Activated T-helper 1 cell treated with Interleukin-2 at 50 U/mL for 16 hours (primary cell): Measurements from ENCODE around the gene FGD3.
A peak's percentile ranks its signal among the peaks of the same experiment; 100 is the strongest.

Source experiments
- DNase-seq: peaks from one replicate; pipeline ENCODE4 v3.0.0-alpha.2; 2020; ENCODE audit warnings: low read depth

Gene FGD3

DNA sequence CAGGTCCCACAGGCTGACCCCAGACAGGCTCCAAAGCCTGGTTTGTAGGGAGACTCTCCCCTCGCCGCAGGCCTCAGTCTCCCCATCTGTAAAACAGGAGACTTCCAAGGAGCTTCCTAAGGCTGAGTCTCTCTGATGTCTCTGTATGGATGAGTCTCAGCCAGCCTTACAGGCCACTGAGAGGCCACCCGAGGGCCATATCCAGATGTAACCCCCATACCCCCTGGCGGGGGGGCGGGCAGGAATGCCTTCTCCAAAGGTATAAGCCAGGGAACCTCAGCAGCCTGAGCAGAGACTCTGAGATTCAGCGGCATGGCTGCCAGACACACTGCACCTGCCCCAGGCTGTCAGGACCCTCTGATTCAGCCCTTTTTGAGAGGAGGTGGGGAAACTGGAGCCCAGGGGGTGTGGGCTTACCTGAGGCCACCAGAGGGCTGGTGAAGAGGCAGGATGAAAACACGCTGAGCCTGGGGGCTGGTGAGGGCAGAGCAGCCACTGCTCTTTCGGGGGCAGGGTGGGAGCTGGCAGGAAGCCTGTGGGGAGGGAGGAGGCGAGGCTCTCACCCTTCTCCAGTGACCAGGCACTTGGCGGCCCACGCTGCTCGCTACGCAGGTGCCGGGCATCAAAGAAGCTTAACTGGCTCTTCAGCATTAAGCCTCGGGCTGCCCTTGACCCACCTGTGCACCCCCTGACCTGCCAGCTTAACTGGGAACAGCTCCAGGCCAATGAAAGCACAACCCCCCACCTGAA is 105.6 kb downstream of the FGD3 start:
- DNase-seq: no peak

DNA sequence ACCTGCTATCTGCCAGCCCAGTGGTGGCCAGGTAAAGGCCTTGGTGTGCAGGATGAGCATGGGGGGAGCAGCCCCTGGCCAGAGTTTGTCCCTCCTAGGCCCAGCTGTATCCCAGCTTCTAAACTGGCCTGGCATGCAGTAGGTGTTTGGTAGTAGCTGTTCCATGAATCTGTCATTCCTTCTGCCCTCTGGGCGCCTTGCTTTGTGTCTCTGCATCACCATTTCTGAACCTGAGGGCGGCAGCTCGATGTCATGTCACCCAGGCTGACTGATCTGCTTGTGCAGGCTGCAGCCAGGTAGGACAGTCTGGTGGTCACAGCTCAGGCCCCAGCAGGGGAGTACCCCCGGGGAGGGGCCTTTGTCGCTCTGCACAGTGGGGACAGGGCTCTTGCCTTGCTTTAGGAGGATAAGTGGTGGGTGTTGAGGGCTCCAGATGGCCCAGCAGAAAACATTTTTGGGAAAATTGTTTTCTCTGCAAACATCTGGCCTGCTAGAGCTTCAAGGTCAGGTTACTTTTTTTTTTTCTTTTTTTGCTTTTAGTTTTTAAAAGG is 106.5 kb downstream of the FGD3 start:
- DNase-seq: no peak

DNA sequence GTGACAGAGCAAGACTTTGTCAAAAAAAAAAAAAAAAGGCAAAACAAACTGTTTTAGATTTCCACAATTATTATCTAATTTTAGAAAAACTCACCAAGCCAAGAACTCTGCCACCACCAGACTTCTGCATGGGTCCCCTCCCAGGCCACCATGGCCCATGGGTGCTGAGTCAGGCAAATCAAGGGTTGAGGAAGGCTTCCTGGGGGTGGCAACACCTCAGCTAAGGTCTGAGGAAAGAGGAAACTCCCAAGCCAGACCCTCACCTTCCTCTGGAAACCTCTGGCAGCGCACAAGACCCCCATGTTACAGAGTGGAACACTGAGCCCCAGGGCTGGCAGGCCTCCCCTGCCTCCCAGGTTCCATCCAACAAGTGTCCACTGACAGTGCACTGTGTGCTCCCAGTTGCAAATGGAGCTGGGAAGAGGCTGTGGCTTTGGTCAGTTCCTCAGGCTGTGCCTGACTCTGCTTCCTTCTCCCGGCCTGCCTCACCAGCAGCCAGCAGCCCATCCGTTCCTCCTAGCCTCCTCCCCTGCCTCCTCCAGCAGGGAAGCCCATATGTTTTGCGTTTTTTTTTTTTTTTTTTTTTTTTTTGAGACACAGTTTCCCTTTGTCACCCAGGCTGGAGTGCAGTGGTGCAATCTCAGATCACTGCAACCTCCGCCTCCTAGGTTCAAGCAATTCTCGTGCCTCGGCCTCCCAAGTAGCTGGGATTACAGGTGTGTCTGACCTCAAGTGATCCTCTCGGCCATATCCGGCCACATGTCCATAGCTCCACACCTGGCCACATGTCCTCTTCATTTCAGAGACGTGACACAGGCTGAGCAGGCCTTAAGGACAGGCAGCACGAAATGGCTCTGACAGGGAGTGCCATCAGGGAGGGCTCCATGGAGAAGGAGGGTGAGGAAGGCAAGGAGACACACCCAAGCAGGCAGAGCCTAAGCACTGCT is 107.7 kb downstream of the FGD3 start:
- DNase-seq: no peak

DNA sequence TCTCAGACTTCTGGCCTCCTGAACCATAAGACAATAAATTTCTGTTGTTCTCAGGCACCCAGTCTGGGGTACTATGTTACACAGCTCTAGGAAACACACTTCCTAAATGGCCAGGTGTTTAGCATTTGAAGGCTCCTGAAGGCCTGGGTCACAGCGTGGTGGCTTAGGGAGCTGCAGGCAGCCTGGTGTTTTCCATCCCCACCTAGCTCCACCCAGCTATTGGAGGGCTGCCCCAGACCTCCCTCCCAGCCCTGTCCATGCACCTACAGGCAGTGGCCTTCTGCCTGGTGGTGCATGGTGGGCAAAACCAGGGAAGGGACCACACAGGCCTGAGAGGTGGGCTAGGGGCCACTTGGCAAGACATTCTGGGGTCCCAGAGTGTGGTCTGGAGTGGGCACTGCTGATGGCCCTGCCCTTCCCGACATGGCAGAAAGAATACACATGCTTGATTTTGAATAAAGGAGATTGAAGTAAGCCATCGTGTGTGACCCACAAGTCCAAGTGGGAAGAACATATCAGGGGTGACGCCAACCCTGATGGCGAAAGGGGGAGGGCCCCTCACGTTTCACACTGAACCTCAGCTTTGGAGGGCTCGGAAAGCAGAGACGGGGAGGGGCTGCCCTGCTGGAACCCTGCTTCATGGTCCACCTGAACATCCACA is 109.8 kb downstream of the FGD3 start:
- DNase-seq: no peak

DNA sequence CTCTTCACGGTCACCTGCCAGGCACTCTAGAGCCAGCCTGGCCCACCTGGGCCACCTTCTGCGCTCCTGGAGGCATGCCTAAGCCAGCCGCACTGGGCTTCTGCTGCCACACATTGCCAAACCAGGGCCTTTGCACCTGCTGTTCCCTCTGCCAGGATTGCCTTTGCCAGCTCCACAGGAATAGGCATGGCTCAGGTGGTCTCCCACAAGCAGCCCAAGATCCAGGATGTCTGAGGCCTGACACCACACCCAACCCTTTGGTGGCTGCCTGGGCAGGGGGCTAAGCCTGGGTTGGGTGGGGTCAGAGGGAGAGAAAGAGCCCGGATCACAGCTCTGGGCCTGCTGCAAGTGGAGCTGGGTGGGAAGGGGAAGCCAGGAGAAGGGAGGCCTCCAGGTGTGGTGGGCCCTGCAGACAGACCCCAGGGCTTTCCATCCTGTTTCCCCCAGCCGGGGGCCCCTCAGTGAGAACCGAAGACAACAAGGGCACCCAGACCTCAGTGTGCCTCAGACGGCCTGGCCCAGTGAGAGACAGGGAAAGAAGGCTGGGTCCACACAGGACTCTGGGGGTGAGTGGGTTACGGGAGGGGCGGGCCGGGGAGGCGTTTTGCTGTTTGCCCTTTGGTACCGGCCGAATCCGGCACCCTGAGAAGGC is 110.5 kb downstream of the FGD3 start:
- no peak for DNase-seq

DNA sequence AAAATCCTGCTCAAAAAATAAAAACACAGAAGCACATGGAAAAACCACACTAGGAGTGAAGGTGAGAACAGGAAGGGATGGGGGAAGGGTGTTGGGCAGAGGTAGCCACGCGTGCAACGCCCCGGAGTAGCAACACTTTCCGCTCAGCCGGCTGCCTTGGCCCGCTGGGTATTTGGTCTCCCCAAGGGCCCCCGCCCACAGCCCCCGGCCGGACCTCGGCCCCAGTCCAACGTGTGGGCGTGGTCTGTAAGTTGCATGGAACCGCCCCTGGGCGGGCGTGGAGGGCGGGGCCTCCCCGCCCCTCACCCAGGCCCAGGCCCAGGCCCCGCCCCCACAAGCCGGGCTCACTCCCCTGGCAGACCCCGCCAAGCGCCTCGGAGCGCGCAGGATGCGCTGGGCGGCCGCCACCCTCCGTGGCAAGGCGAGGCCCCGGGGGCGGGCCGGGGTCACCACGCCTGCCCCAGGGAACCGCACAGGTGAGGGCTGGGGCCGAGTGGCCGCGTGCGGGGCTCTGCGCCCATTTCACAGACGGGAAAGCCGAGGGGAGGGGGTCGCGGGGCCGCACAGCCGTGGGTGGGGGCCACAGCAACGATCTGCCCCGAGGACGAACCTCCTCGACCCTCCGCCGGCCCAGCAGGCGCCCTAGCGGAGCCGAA is 111.2 kb downstream of the FGD3 start, which contains the start of gene SUSD3:
SUSD3 (plus strand) TSS at position 347 of the 656 bp plus-strand sequence; CDS start at position 389, 42 bp downstream.
- peak; percentile 64 for DNase-seq

DNA sequence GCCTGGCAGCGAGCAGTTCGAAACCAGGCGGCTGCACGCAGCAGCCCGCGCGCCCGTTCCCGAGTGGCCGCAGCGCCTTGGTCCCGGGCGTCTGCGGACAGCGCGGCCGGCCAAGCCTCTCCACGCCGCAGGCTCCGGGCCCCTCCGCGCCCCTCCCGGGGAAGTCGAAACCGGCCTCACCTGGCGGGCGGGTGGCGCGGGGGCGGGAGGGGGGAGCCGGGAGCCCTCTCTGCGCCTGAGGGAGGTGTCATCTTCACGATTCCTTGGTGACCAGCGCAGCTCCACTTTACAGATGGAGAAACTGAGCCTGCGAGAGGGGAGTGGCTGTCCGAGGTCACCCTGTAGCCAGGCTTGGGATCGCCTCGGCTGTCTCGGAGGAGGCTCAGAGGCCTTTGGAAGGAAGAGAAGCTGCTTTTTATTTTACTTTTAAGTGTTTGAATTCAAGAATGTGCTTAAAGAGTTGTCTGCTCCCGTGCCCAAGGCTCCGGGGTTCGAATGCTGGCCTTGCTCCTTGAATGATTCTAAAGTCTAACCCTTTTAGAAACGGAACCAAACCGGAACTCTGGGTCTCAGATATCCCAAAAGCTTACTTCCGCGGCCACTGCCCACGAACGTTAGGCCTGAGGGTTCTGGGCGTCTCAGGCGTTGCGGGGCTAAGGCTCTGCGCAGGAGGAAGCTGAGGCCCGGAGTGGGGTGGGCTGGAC is 111.8 kb downstream of the FGD3 start:
- DNase-seq: no peak

DNA sequence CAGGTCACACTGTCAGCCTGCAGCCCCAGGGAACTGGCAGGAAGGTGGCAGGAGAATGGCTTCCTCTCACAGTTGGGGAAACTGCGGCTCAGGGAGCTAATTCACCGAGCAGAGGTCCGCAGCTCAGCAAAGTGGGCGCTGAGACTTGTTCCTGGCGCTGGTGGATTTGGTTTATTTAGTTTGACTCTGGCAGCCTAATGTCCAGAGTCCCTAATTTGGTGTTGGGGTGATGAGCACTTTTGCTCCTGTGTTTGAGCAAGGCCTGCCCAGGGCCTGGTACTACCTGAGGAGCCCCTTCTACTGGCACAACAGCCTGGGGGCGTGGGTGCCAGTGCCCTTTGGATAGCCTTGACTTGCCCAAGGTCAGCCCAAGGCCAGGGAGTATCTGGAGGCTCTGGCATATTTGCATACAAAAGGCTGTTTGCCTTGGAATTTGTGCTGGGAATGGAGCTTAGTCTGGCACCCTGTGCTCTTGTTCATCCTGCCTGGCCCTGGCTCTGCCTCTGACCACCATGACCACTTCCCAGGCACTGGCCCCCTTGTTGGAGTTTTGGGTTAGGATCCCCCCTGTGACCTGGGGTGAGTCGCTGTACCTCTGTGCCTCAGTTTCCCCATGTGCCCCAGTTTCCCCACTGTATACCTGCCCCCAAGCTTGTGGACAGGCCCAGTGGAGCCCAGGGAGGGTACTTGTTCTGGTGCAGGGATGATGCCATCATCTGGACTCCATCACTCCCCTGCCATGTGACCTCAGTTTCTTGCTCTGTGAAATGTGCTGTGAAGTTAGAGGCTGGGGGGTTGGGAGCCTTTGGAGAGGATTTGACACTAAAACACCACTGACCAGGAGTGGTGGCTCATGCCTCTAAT is 112.6 kb downstream of the FGD3 start:
- no peak for DNase-seq

DNA sequence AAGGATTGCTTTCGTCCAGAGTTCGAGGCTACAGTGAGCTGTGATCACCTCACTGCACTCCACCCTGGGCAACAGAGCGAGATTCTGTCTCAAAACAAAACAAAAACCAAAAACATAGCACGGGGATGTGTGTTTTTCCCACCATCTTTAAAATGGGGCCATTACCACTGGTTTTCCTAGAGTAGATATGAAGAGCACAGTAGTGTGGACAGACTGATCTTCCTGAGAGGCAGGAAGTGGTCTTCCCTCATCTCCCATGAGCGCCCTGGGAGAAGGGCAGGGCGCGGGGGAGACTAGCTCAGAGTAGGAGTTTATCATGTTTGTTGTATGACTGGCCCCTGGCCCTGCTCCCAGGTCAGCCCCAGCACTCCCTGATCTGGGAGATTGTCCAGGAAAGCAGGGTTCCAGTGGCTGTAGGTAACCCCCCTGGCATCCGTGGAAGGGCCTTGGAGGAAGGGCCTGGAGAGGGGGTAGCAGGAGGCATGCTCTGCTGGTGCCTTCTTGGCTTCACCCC is 113.5 kb downstream of the FGD3 start:
- no peak for DNase-seq

DNA sequence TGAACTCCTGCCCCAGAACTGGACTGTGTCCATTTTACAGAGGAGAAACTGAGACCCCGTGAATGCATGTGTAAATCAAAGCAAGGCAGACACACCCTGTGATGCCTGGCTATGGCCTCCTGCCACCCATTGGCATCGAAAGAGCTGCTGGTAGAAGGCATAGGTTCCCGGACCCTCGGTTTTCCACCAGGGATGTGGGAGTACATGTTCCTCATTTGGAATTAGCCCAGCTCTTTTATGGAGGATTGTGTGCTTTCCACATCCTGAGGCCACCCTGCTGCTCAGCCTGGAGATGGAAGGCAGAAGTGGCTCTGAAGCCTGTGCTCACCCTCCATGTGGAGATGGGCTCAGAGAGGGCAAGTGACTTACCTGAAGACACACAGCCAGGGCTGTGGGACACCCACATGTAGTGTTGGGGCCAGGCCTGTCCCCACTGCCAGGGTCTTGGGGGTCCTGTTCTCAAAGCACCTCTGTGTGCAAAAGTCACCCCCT is 114.0 kb downstream of the FGD3 start:
- no peak for DNase-seq

DNA sequence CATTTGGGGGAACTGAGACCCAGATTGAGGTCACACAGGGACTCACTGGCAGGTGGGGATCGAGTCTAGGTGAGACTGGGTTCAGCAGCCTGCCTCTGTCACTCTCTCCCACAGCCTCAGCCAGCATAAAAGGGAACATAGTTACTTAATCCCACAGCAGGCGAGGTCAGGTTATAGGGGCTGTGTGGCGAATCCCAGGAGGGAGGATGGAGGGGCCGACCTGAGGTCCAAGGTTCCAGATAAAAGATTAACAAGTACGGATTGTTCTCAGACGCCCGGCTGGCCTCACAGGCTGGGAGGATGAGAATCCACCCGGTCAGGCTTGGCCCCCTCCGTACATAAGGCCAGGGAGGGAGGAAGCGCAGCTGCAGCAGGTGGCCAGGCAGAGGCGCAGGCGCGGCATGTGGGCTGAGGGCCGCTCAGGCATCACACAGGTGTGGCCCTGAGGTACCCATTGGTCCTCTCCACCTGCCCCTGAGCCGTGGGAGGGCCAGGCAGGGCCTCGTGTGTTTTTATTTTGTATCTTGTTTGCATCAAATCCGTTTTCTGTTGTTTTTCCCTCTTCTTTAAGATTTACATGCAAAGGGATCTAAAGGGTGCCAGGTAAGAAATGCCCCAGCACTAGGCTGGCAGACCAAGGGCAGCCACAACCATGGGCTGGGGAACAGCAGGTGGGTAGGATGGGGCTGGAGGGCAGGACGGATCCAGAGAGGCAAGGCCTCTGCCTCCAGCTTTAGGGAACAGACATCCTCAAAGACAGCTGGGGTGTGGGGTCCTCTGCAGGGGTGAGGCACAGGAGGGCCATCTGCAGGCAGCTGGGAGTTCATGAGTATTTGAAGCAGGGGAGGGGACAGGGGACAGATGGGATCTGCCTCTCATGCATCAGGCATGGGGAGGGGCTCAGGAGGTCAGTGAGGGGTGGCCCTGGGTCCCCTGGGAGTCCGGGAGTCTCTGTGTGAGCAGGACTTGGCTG is 114.8 kb downstream of the FGD3 start:
- no peak for DNase-seq

DNA sequence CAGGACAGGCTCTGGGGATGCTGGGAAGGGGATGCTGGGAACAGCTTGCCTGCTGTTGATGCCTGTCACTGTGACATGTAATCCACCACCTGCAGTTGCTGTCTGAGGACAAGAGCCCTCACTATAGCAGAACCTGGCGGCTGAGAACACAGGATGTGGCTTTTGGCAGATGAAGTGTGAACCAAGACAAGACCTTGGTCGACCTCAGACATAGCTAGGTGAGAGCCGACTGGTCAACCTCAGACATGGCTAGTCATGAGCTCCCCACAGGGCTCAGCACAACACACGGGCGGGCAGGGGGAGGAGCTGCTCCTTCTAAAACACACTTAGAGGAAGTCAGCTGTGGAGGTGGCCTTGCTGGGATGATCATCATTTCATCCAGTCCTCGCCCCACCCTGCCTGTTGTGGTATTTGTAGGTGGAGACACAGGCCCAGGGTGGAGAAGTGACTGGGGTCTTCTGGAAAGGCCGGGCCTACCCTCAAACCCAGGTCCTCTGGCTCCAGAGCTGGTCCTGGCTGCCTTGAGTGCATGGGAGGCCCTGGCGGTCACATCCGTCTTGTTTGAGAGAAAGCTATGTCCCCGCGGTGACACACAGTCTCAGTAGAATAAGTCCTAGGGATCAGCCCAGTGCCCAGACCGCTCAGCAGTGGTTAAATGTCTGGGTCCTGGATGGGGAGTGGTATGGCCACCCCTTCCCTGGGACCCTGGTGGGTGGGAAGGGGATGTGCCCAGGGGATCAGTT is 117.2 kb downstream of the FGD3 start:
- DNase-seq: peak; percentile 82

DNA sequence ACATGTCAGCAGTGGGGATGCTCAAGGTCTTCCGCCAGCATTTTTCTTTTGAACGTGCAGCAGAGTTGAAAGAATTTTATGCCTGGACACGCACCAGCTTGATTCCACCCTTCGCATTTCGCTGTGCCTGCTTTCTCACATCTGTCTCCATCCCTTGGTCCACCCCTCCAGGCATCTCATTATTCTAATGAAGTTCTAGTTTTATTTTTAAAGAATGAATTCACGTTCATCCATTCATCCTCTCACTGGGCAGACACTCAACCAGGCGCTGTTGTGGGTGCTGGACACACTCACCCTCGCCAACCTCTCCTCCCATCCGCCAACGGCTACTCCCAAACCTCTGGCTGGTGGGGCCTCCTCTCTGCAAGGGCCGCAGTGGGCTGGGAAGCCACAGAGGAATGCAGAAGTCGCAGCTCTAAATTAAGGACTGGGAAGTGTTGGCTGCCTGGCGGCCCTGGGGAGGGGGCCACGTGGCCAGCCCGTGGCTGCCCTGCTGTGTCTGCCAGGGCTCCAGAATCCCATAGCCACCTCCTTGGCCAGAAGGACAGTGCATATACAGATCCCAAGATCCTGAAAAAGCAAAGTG is 117.9 kb downstream of the FGD3 start:
- no peak for DNase-seq

DNA sequence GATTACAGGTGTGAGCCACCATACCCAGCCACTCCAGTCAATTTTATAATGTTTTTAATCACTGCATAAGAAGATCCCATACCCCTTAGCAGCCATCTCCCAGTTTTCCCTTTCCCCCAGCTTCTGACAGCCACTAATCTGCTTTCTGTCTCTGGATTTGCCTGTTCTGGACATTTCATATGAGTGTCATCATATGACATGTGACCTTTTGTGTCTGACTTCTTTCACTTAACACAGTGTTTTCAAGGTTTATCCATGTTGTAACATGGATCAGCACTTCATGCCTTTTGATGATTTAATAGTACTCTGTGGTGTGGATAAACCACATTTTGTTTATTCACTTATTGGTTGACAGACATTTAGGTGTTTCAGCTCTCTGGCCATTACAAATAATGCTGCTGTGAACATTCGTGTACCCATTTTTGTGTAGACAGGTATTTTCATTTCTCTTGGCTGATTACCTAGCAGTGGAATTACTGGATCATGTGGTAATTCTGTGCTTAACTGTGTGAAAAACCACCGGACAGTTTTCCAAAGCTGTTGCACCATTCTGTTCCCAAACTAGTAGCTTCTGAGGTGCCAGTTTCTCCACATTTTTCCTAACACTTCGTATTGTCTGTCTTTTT is 119.8 kb downstream of the FGD3 start:
- DNase-seq: no peak

DNA sequence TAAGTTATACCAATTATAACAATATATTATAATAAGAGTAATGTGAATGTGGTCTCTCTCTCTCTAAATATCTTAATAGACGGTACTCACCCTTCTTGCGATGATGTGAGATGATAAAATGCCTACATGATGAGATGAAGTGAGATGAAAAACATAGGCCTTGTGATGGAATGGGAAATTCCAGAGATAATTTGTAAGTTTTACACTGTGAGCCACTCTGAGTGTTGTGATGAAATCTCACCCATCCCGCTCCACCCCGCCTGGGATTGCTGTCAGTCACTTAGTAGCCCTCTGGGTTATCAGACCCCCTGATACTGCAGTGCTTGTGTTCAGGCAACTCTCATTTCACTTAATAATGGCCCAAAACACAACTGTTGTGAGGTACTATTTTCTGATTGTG is 121.6 kb downstream of the FGD3 start:
- no peak for DNase-seq

DNA sequence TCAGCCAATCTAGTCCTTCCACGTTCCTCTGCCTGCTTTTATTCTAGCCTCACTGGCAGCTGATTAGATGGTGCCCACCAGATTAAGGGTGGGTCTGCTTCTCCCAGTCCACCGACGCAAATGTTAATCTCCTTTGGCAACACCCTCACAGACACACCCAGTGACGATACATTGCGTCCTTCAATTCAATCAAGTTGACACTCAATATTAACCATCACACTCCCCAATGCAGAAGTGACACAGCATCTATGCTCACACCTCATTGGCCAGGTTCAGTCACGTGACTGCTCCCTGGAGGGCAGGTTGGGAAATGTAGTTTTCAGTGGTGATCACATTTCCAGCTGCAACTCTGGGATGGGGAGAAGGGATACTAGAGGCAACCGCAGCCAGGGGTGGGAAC is 124.1 kb downstream of the FGD3 start:
- no peak for DNase-seq
